ENCODE data around the gene RGP1. TPM values are rescaled to one million over a fixed set of nuclear protein-coding genes. Genes with fewer than 3 reads are reported as not detected.

RGP1 gene
- polyA plus RNA-seq, 1 of the 3 experiments (the other 2 are of a cell fraction) = 16.1 TPM

GRCh38 chr9:35778496-35778895 lies 29.4 kb downstream of the RGP1 start (continued):
- TF ChIP-seq USF2 (IDR thresholded peaks at IDR 0.05; ENCODE audit: borderline replicate concordance, low read depth, low read length) = no peak
- no peak for TF ChIP-seq RFX5 (IDR thresholded peaks at IDR 0.05; ENCODE audit: low read length)
- TF ChIP-seq TAF1 (IDR thresholded peaks at IDR 0.05; ENCODE audit: borderline replicate concordance, low read depth, low read length) = no peak
- TF ChIP-seq NFIC (IDR thresholded peaks at IDR 0.05; ENCODE audit: borderline replicate concordance) = no peak
- no peak for TF ChIP-seq ELF1 (IDR thresholded peaks at IDR 0.05)
- no peak for TF ChIP-seq MAX (IDR thresholded peaks at IDR 0.05; ENCODE audit: low read depth)
- TF ChIP-seq TCF12 (IDR thresholded peaks at IDR 0.05) = no peak
- no peak for TF ChIP-seq RXRA (IDR thresholded peaks at IDR 0.05; ENCODE audit: borderline replicate concordance, low read depth)
- no peak for TF ChIP-seq MXI1 (IDR thresholded peaks at IDR 0.05; ENCODE audit: low read depth, low read length)

- H4K20me1 ChIP-seq (ENCODE audit: insufficient read depth) = no peaks in the 10 kb centered on the region
- POLR2A ChIA-PET = no interaction called here
- no peak overlapping the region for H3K27ac ChIP-seq (ENCODE audit: low read depth in 2 of 2, low read length in 1 of 2)
- no peaks in the 10 kb centered on the region for H3K4me1 ChIP-seq (ENCODE audit: control insufficient read depth in 1 of 2, insufficient read depth in 2 of 2, low read depth in 1 of 2, low read length in 1 of 2)
- H3F3A ChIP-seq (replicated peaks; ENCODE audit: insufficient read depth) = no peaks in the 10 kb centered on the region
- TF ChIP-seq ZBTB33 (IDR thresholded peaks at IDR 0.05; ENCODE audit: borderline replicate concordance, low read depth) = no peak
- no peak overlapping the region for H3K4me2 ChIP-seq
- no peaks in the 10 kb centered on the region for H3K79me2 ChIP-seq (ENCODE audit: insufficient read depth)
- no peak overlapping the region for H3K4me3 ChIP-seq (ENCODE audit: low read depth in 2 of 2, low read length in 1 of 2)
- no peak for DNase-seq
- no peaks in the 10 kb centered on the region for H3K27me3 ChIP-seq (ENCODE audit: insufficient read depth)
- H3K9ac ChIP-seq = no peak overlapping the region
- CTCF ChIA-PET = interaction anchor here (0.6 to 1.1 kb wide), 3 partner anchors 8 to 75 kb away, joined by 3 read pairs; no protein-coding TSS in a partner anchor
- H3K9me3 ChIP-seq = no peaks in the 10 kb centered on the region
- H3K36me3 ChIP-seq (replicated peaks in 1 of 2; ENCODE audit: control insufficient read depth in 1 of 2, insufficient read depth in 2 of 2, low read length in 1 of 2) = no peaks in the 10 kb centered on the region
- WGBS (ENCODE audit: low lambda C conversion rate) = 81% methylated on average over 2 of the region's 2 CpGs
- no peaks in the 10 kb centered on the region for H3K9me2 ChIP-seq
- no peak overlapping the region for H2AFZ ChIP-seq (ENCODE audit: low read depth)
Observed at GRCh38 chr9:35781066-35781465, 32.0 kb downstream of the RGP1 start.

GRCh38 chr9:35783418-35783817 lies 34.3 kb downstream of the RGP1 start:
- H3F3A ChIP-seq (replicated peaks; ENCODE audit: insufficient read depth) = no peaks in the 10 kb centered on the region

More at GRCh38 chr9:35783418-35783817, 34.3 kb downstream of the RGP1 start:
- CTCF ChIA-PET = no interaction called here
- H3K4me1 ChIP-seq (ENCODE audit: control insufficient read depth in 1 of 2, insufficient read depth in 2 of 2, low read depth in 1 of 2, low read length in 1 of 2) = no peaks in the 10 kb centered on the region
- H3K27ac ChIP-seq (ENCODE audit: low read depth in 2 of 2, low read length in 1 of 2) = no peak overlapping the region
- POLR2A ChIA-PET = no interaction called here
- no peaks in the 10 kb centered on the region for H3K79me2 ChIP-seq (ENCODE audit: insufficient read depth)
- H3K36me3 ChIP-seq (replicated peaks in 1 of 2; ENCODE audit: control insufficient read depth in 1 of 2, insufficient read depth in 2 of 2, low read length in 1 of 2) = no peaks in the 10 kb centered on the region
- H3K4me2 ChIP-seq = no peak overlapping the region
- no peaks in the 10 kb centered on the region for H3K9me2 ChIP-seq
- no peaks in the 10 kb centered on the region for H3K27me3 ChIP-seq (ENCODE audit: insufficient read depth)
- H2AFZ ChIP-seq (ENCODE audit: low read depth) = no peak overlapping the region
- DNase-seq = no peak
- no peak overlapping the region for H3K9ac ChIP-seq
- no peak overlapping the region for H3K4me3 ChIP-seq (ENCODE audit: low read depth in 2 of 2, low read length in 1 of 2)
- no peak for TF ChIP-seq MXI1 (IDR thresholded peaks at IDR 0.05; ENCODE audit: low read depth, low read length)
- no peak for TF ChIP-seq CHD2 (IDR thresholded peaks at IDR 0.05; ENCODE audit: low read length, partially characterized antibody)
- no peak for TF ChIP-seq JUND (IDR thresholded peaks at IDR 0.05)
- TF ChIP-seq FOSL2 (IDR thresholded peaks at IDR 0.05; ENCODE audit: borderline replicate concordance, low read depth) = no peak
- TF ChIP-seq RCOR1 (IDR thresholded peaks at IDR 0.05; ENCODE audit: low read length) = no peak
- no peak for TF ChIP-seq YY1 (IDR thresholded peaks at IDR 0.05; ENCODE audit: low read depth)
- TF ChIP-seq FOXM1 (IDR thresholded peaks at IDR 0.05; ENCODE audit: low read depth) = no peak
- no peaks in the 10 kb centered on the region for H4K20me1 ChIP-seq (ENCODE audit: insufficient read depth)
- no peaks in the 10 kb centered on the region for H3K9me3 ChIP-seq
